ENCODE measurements around the gene TACC2.
"Not testable (repeated sequence)": the region's sequence is repeated elsewhere in the genome, so short reads cannot be mapped to it uniquely, and the experiment has no call there.

TACC2 gene

GRCh38 chr10:122089311-122090017, 100.5 kb downstream of the TACC2 start:
- no peak overlapping the region for H3K27ac ChIP-seq (ENCODE audit: low read depth, low read length, poor library complexity, severe bottlenecking)
- no peak overlapping the region for H3K4me3 ChIP-seq (ENCODE audit: low read depth, low read length, poor library complexity, severe bottlenecking)
- no peaks in the 10 kb centered on the region for H4K20me1 ChIP-seq (ENCODE audit: insufficient read depth, low read length)
- no peaks in the 10 kb centered on the region for H3K79me2 ChIP-seq (ENCODE audit: insufficient read depth, low read length)
- H3F3A ChIP-seq (ENCODE audit: insufficient read depth, low read length), result no peaks in the 10 kb centered on the region
- no peaks in the 10 kb centered on the region for H3K36me3 ChIP-seq (ENCODE audit: insufficient read depth, low read length)
- H3K27me3 ChIP-seq (ENCODE audit: insufficient read depth, low read length), result no peaks in the 10 kb centered on the region
- H3K4me1 ChIP-seq (ENCODE audit: insufficient read depth, low read length, severe bottlenecking), result no peaks in the 10 kb centered on the region
- H3K9me2 ChIP-seq (ENCODE audit: low read depth, low read length), result no peaks in the 10 kb centered on the region
- no peak overlapping the region for H3K4me2 ChIP-seq (ENCODE audit: low read length)
- no peaks in the 10 kb centered on the region for H3K9me3 ChIP-seq (ENCODE audit: low read length)
- H2AFZ ChIP-seq (ENCODE audit: low read length), result no peak overlapping the region
- TF ChIP-seq CTCF (IDR thresholded peaks at IDR 0.05; ENCODE audit: low read length) (no peak), EZH2 (IDR thresholded peaks at IDR 0.05; ENCODE audit: borderline replicate concordance, low read length) (no peak)
- H3K9ac ChIP-seq (ENCODE audit: low read length), result no peak overlapping the region

GRCh38 chr10:122091722-122092121, 102.8 kb downstream of the TACC2 start:
- Histone ChIP-seq H3K9ac (ENCODE audit: low read length) (no peak overlapping the region), H3F3A (ENCODE audit: insufficient read depth, low read length) (no peaks in the 10 kb centered on the region), H3K4me2 (ENCODE audit: low read length) (no peak overlapping the region), H4K20me1 (ENCODE audit: insufficient read depth, low read length) (no peaks in the 10 kb centered on the region), H3K4me1 (ENCODE audit: insufficient read depth, low read length, severe bottlenecking) (no peaks in the 10 kb centered on the region), H3K27me3 (ENCODE audit: insufficient read depth, low read length) (no peaks in the 10 kb centered on the region), H3K79me2 (ENCODE audit: insufficient read depth, low read length) (no peaks in the 10 kb centered on the region), H3K27ac (ENCODE audit: low read depth, low read length, poor library complexity, severe bottlenecking) (no peak overlapping the region), H3K36me3 (ENCODE audit: insufficient read depth, low read length) (no peaks in the 10 kb centered on the region), H3K9me3 (ENCODE audit: low read length) (no peaks in the 10 kb centered on the region), H2AFZ (ENCODE audit: low read length) (no peak overlapping the region), H3K9me2 (ENCODE audit: low read depth, low read length) (no peaks in the 10 kb centered on the region), H3K4me3 (ENCODE audit: low read depth, low read length, poor library complexity, severe bottlenecking) (no peak overlapping the region)
- TF ChIP-seq CTCF (IDR thresholded peaks at IDR 0.05; ENCODE audit: low read length), result no peak
- no peak for TF ChIP-seq EZH2 (IDR thresholded peaks at IDR 0.05; ENCODE audit: borderline replicate concordance, low read length)

- H3K4me1 ChIP-seq (ENCODE audit: insufficient read depth, low read length, severe bottlenecking), result no peaks in the 10 kb centered on the region
- H3K4me3 ChIP-seq (ENCODE audit: low read depth, low read length, poor library complexity, severe bottlenecking), result no peak overlapping the region
- H3K9ac ChIP-seq (ENCODE audit: low read length), result no peak overlapping the region
Measured at GRCh38 chr10:122093076-122093475, 104.1 kb downstream of the TACC2 start.

GRCh38 chr10:122096181-122096580, 107.2 kb downstream of the TACC2 start:
- H4K20me1 ChIP-seq (ENCODE audit: insufficient read depth, low read length); H2AFZ ChIP-seq (ENCODE audit: low read length); H3K4me2 ChIP-seq (ENCODE audit: low read length); H3K9me3 ChIP-seq (ENCODE audit: low read length); H3K4me3 ChIP-seq (ENCODE audit: low read depth, low read length, poor library complexity, severe bottlenecking); H3K27me3 ChIP-seq (ENCODE audit: insufficient read depth, low read length); H3K27ac ChIP-seq (ENCODE audit: low read depth, low read length, poor library complexity, severe bottlenecking); H3F3A ChIP-seq (ENCODE audit: insufficient read depth, low read length); H3K4me1 ChIP-seq (ENCODE audit: insufficient read depth, low read length, severe bottlenecking); H3K36me3 ChIP-seq (ENCODE audit: insufficient read depth, low read length); H3K9ac ChIP-seq (ENCODE audit: low read length); H3K9me2 ChIP-seq (ENCODE audit: low read depth, low read length); H3K79me2 ChIP-seq (ENCODE audit: insufficient read depth, low read length): not testable (repeated sequence)

More at GRCh38 chr10:122093076-122093475, 104.1 kb downstream of the TACC2 start:
- no peaks in the 10 kb centered on the region for H3F3A ChIP-seq (ENCODE audit: insufficient read depth, low read length)
- no peaks in the 10 kb centered on the region for H4K20me1 ChIP-seq (ENCODE audit: insufficient read depth, low read length)
- H3K4me2 ChIP-seq (ENCODE audit: low read length), result no peak overlapping the region
- no peaks in the 10 kb centered on the region for H3K27me3 ChIP-seq (ENCODE audit: insufficient read depth, low read length)
- no peak overlapping the region for H3K27ac ChIP-seq (ENCODE audit: low read depth, low read length, poor library complexity, severe bottlenecking)
- TF ChIP-seq CTCF (IDR thresholded peaks at IDR 0.05; ENCODE audit: low read length) (no peak), EZH2 (IDR thresholded peaks at IDR 0.05; ENCODE audit: borderline replicate concordance, low read length) (no peak)
- H2AFZ ChIP-seq (ENCODE audit: low read length), result no peak overlapping the region
- no peaks in the 10 kb centered on the region for H3K36me3 ChIP-seq (ENCODE audit: insufficient read depth, low read length)
- no peaks in the 10 kb centered on the region for H3K79me2 ChIP-seq (ENCODE audit: insufficient read depth, low read length)
- H3K9me3 ChIP-seq (ENCODE audit: low read length), result no peaks in the 10 kb centered on the region
- no peaks in the 10 kb centered on the region for H3K9me2 ChIP-seq (ENCODE audit: low read depth, low read length)
